ENCODE measurements around the gene EFHC1. TPM values are rescaled to one million over a fixed set of nuclear protein-coding genes. Genes with fewer than 3 reads are reported as not detected.

The EFHC1 gene
- total RNA-seq, 2 donors from 2014 or later, result 3.4 to 4.1 TPM

- Histone ChIP-seq H3K4me3 (no peak overlapping the region), H3K27ac (peak overlapping the region; percentile 76 to 84), H3K9me3 (no peaks in the 10 kb centered on the region), H3K27me3 (no peaks in the 10 kb centered on the region), H3K4me1 (peaks cover 0 to 83% of the 10 kb centered on the region in 2 donors), H3K36me3 (peaks cover 26% of the 10 kb centered on the region)
- DNase-seq (ENCODE audit: low spot score), result peak; percentile 87
- TF ChIP-seq CTCF (IDR thresholded peaks at IDR 0.05), result no peak
Measured at GRCh38 chr6:52514514-52514913, 94.4 kb downstream of the EFHC1 start.

GRCh38 chr6:52515219-52515960, 95.2 kb downstream of the EFHC1 start:
- peaks cover 0 to 78% of the 10 kb centered on the region in 2 donors for H3K4me1 ChIP-seq

GRCh38 chr6:52516269-52516668, 96.1 kb downstream of the EFHC1 start:
- peaks cover 0 to 76% of the 10 kb centered on the region in 2 donors for H3K4me1 ChIP-seq
- H3K36me3 ChIP-seq, result peaks cover 12% of the 10 kb centered on the region
- H3K27me3 ChIP-seq, result no peaks in the 10 kb centered on the region
- H3K4me3 ChIP-seq, result no peak overlapping the region
- DNase-seq (ENCODE audit: low spot score), result no peak
- no peaks in the 10 kb centered on the region for H3K9me3 ChIP-seq
- TF ChIP-seq CTCF (IDR thresholded peaks at IDR 0.05), result no peak
- H3K27ac ChIP-seq, result no peak overlapping the region

More at GRCh38 chr6:52515219-52515960, 95.2 kb downstream of the EFHC1 start:
- TF ChIP-seq CTCF (IDR thresholded peaks at IDR 0.05), result no peak
- Histone ChIP-seq H3K36me3 (peaks cover 17% of the 10 kb centered on the region), H3K4me3 (no peak overlapping the region), H3K9me3 (no peaks in the 10 kb centered on the region), H3K27ac (peak overlapping the region; percentile 76 to 84), H3K27me3 (no peaks in the 10 kb centered on the region)
- no peak for DNase-seq (ENCODE audit: low spot score)

- Histone ChIP-seq H3K27ac (peak overlapping the region in 1 of 2 donors; percentile 87), H3K36me3 (peaks cover 12% of the 10 kb centered on the region), H3K4me3 (no peak overlapping the region), H3K9me3 (no peaks in the 10 kb centered on the region), H3K4me1 (peaks cover 0 to 74% of the 10 kb centered on the region in 2 donors), H3K27me3 (no peaks in the 10 kb centered on the region)
- TF ChIP-seq CTCF (IDR thresholded peaks at IDR 0.05), result no peak
- DNase-seq (ENCODE audit: low spot score), result no peak
Measured at GRCh38 chr6:52516943-52517342, 96.8 kb downstream of the EFHC1 start.

- H3K27me3 ChIP-seq, result no peaks in the 10 kb centered on the region
- H3K4me3 ChIP-seq, result peak overlapping the region in 1 of 2 donors; percentile 17
- H3K36me3 ChIP-seq, result peaks cover 12% of the 10 kb centered on the region
- peak overlapping the region; percentile 87 for H3K27ac ChIP-seq
- DNase-seq (ENCODE audit: low spot score), result peak; percentile 92
- H3K4me1 ChIP-seq, result peaks cover 0 to 74% of the 10 kb centered on the region in 2 donors
- TF ChIP-seq CTCF (IDR thresholded peaks at IDR 0.05), result no peak
- no peaks in the 10 kb centered on the region for H3K9me3 ChIP-seq
Measured at GRCh38 chr6:52517502-52518278, 97.5 kb downstream of the EFHC1 start.

Data from right atrium auricular region (tissue), 2 donors.